Muscle layer of colon (tissue), 2 donors: ENCODE data around the gene OR5AR1.
"Not testable (repeated sequence)": the region's sequence is repeated elsewhere in the genome, so short reads cannot be mapped to it uniquely, and the experiment has no call there.

Experiments used
- H3K27ac ChIP-seq: one replicate; pipeline ENCODE4 v1.7.0; 2013; ENCODE audit warnings: low read depth, mild to moderate bottlenecking, low read length, moderate library complexity
- H3K27me3 ChIP-seq, 2 donors: one replicate each; pipeline ENCODE4 v1.7.0; 2013; ENCODE audit warnings: low read length in 2 of 2, mild to moderate bottlenecking in 2 of 2; ENCODE audit not compliant: insufficient read depth in 2 of 2, control insufficient read depth in 1 of 2
- H3K36me3 ChIP-seq: one replicate; pipeline ENCODE4 v1.7.0; 2013; ENCODE audit warnings: mild to moderate bottlenecking, low read length; ENCODE audit not compliant: insufficient read depth
- H3K4me1 ChIP-seq: one replicate; pipeline ENCODE4 v1.7.0; 2013; ENCODE audit warnings: mild to moderate bottlenecking, low read length; ENCODE audit not compliant: insufficient read depth
- H3K4me3 ChIP-seq, 2 donors: one replicate each; pipeline ENCODE4 v1.7.0; 2013; ENCODE audit warnings: low read length in 2 of 2, low read depth in 1 of 2, mild to moderate bottlenecking in 1 of 2, moderate library complexity in 1 of 2
- H3K9ac ChIP-seq: one replicate; pipeline ENCODE4 v1.7.0; 2013; ENCODE audit warnings: low read length
- H3K9me3 ChIP-seq: one replicate; pipeline ENCODE4 v1.7.0; 2013; ENCODE audit warnings: mild to moderate bottlenecking, low read length
- donor health status: abdominal sarcoma.
- donor health status: Adenocarcinoma of cecum.

OR5AR1 gene

DNA sequence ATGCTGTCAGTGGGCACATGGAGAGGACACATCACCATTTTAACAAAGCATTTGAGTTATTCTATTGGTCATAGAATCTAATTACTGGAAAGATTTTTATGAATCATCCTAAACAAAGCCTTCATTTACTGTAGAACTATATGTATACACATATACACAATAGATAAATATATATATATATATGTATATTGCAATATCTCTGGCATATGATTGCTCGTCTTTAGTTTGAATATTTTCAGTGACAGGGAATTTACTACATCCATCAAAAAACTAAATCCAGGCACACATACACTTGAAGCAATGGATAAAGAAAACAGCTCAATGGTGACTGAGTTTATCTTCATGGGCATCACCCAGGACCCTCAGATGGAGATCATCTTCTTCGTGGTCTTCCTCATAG lies at the start of gene OR5AR1:
Gene OR5AR1 (plus strand): TSS at position 301 of the 400 bp plus-strand sequence. CDS start 0 bp downstream, at position 301.
- Histone ChIP-seq H3K9me3 (no peaks in the 10 kb centered on the region), H3K4me1 (no peaks in the 10 kb centered on the region), H3K27ac (no peak within 1 kb of the TSS), H3K9ac (no peak within 1 kb of the TSS), H3K4me3 (no peak within 1 kb of the TSS), H3K36me3 (no peaks in the 10 kb centered on the region), H3K27me3 (no peaks in the 10 kb centered on the region)

DNA sequence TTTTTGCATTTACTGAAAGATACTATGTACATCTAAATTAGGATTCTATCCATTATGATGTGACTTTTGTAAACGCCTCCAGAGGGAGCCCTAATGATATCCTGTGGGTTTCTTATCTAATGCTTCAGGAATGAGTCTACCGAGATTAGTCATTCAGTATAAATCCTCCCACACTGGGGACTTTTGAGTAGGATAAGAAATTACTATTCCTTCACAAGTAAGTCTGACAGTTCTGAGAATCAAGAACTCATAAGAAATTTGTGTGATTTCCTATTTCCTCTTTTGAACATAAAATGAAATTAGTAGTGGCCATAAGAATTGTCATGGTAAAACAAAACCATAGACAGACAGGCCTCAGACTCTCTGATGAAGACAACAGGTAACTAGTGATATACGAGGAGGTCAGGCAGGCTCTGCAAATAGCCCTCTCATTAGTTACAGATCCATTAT lies 38.8 kb upstream of the OR5AR1 start:
- no peak overlapping the region for H3K27ac ChIP-seq
- H3K4me3 ChIP-seq: no peak overlapping the region
- no peaks in the 10 kb centered on the region for H3K36me3 ChIP-seq
- no peaks in the 10 kb centered on the region for H3K9me3 ChIP-seq
- no peaks in the 10 kb centered on the region for H3K4me1 ChIP-seq
- H3K27me3 ChIP-seq: no peaks in the 10 kb centered on the region
- H3K9ac ChIP-seq: no peak overlapping the region

DNA sequence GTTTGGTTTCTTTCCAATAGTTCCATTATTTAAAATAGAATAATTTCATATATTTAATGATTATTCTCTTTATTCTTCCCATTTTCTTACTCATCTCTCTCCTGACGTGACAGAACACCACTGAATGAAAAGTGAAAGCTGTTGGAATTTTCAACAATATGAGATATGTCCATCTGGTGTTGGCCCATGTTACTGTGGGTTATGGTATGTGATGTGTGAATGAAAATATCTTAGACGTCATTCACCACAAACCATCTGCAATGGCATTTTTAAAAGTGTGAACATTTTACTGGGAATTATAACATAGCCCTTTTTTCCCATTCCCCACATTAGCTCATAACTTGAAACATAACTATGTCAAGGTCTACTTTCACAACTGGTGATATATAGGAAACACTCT lies 37.5 kb upstream of the OR5AR1 start:
- no peaks in the 10 kb centered on the region for H3K36me3 ChIP-seq
- H3K27ac ChIP-seq: no peak overlapping the region
- no peaks in the 10 kb centered on the region for H3K4me1 ChIP-seq
- H3K27me3 ChIP-seq: no peaks in the 10 kb centered on the region
- no peak overlapping the region for H3K4me3 ChIP-seq
- no peak overlapping the region for H3K9ac ChIP-seq
- H3K9me3 ChIP-seq: no peaks in the 10 kb centered on the region

DNA sequence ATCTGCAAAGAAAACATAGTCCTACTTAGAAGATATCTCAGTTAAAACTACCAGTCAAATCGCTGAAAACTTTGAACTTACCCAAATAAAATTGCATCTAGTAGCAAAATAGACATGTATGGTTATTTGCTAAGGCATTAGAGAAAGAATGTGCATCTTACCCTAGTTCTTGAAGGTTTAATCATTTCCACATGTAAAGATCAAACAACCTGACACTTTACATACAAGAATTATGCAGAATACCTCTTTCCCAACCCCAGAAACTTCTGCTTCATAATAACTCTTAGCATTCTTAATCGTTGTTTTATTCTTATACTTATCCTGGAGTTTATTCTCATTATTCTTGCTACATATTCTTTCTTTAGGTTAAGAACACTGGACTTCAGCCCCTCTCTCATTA lies 31.2 kb upstream of the OR5AR1 start:
- Histone ChIP-seq H3K4me1 (no peaks in the 10 kb centered on the region), H3K9me3 (no peaks in the 10 kb centered on the region), H3K27ac (no peak overlapping the region), H3K27me3 (no peaks in the 10 kb centered on the region), H3K4me3 (no peak overlapping the region), H3K9ac (no peak overlapping the region), H3K36me3 (no peaks in the 10 kb centered on the region)

DNA sequence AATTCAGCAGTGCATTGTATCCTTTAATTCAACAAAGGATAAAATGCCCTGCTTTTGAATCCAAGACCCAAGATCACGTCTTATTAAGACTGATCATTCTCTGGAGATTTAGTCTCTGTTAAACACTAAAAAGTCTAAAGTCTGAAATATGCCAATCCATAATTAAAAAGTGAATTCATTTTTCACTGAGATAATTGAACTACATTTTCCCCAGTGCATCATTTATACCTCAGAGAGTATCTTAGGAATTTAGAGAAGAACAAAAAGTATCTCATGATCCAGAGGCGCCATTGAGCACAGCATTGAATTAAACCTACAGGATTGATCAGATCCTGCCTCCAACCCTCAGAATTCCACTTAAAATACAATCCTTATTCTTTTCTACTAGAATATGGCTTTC lies 26.6 kb upstream of the OR5AR1 start:
- Histone ChIP-seq H3K27ac (no peak overlapping the region), H3K9ac (no peak overlapping the region), H3K4me1 (no peaks in the 10 kb centered on the region), H3K36me3 (no peaks in the 10 kb centered on the region), H3K27me3 (no peaks in the 10 kb centered on the region), H3K4me3 (no peak overlapping the region), H3K9me3 (no peaks in the 10 kb centered on the region)

DNA sequence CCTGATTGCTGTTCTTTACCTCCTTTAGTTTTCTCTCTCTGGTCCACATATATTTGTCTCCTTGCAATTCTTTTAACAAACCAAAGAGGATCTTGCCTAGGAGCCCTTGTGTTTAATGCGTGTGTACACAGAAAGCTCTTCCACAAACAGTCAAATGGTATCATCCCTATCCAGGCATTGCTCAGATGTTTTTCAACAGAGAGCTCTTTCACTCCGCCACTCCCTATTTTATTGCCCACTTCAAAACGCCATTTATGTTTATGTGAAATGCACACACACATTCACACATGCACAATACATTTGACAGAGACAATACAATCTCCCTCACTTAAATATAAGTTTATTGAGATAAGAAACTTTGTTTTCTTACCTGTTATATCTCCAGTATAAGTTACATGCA lies 26.0 kb upstream of the OR5AR1 start:
- no peaks in the 10 kb centered on the region for H3K27me3 ChIP-seq

DNA sequence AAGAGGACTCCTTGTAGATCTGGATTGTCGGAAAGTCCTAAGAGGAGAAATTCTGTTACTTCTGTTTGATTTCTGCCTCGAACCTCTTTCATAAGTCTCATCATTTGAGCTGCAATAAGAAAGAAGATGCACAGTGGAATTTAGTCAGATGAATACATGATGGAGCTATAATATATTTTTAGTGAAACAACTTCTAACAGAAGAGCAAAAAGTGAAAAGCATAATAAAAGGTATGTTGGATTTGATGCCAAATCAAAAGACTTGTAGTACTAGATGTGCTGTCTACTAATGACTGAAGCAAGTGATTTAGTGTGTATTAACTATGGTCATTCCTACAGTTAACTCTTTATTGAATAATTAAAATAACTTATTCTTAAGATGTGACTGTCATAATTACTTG lies 21.1 kb upstream of the OR5AR1 start, which contains the start of gene OR5AP2:
Gene OR5AP2 (minus strand): TSS at position 101 of the 400 bp plus-strand sequence. CDS start 0 bp downstream, at position 101.
- H3K36me3 ChIP-seq: no peaks in the 10 kb centered on the region
- H3K27ac ChIP-seq: no peak within 1 kb of the TSS
- H3K4me3 ChIP-seq: no peak within 1 kb of the TSS
- H3K9ac ChIP-seq: no peak within 1 kb of the TSS
- no peaks in the 10 kb centered on the region for H3K9me3 ChIP-seq
- no peaks in the 10 kb centered on the region for H3K27me3 ChIP-seq
- H3K4me1 ChIP-seq: no peaks in the 10 kb centered on the region

More for the DNA sequence above, 26.0 kb upstream of the OR5AR1 start:
- Histone ChIP-seq H3K9me3 (no peaks in the 10 kb centered on the region), H3K4me3 (no peak overlapping the region), H3K36me3 (no peaks in the 10 kb centered on the region), H3K4me1 (no peaks in the 10 kb centered on the region), H3K9ac (no peak overlapping the region), H3K27ac (no peak overlapping the region)

DNA sequence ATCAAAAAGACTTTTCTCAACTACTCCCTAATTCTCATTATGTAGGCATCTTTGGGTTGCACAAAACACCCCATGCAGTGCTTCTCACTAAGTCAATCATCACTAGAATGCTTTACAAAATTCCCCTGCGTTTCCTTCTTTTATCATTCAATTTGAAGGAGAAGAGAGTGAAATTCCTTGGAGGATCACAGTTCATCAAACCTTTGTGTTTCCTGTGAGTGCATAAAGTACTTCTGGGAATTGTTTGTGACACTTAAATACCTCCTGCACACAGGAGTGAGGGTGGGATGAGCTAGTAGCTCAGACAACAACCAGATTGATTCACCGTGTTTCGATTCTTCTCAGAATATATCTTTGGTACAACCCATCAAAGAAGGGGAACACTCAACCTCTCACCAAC lies 3.7 kb upstream of the OR5AR1 start:
- Histone ChIP-seq H3K4me1 (no peaks in the 10 kb centered on the region), H3K36me3 (no peaks in the 10 kb centered on the region), H3K9ac (no peak overlapping the region), H3K9me3 (no peaks in the 10 kb centered on the region), H3K4me3 (no peak overlapping the region), H3K27me3 (no peaks in the 10 kb centered on the region), H3K27ac (no peak overlapping the region)

DNA sequence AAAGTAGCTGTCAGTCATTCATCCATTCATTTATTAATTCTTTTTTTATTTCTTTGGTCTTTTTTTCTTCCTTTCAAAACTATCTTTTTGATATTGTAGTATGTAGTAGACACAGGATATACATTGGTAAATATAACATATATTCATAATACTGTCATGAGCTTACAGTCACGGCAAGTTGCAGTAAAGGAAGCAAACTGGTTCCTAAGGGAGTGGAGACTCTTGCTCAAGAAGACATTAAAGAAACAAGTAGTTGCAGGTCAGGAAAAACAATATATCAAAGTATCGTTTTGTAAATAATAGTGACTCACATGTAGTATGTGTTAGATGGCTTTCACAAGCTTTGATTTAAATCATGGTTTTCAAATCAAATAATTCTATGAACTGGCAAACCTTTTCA lies 7.5 kb downstream of the OR5AR1 start:
- Histone ChIP-seq H3K9ac (no peak overlapping the region), H3K4me3 (no peak overlapping the region), H3K36me3 (no peaks in the 10 kb centered on the region), H3K9me3 (no peaks in the 10 kb centered on the region), H3K27ac (no peak overlapping the region), H3K27me3 (no peaks in the 10 kb centered on the region), H3K4me1 (no peaks in the 10 kb centered on the region)

DNA sequence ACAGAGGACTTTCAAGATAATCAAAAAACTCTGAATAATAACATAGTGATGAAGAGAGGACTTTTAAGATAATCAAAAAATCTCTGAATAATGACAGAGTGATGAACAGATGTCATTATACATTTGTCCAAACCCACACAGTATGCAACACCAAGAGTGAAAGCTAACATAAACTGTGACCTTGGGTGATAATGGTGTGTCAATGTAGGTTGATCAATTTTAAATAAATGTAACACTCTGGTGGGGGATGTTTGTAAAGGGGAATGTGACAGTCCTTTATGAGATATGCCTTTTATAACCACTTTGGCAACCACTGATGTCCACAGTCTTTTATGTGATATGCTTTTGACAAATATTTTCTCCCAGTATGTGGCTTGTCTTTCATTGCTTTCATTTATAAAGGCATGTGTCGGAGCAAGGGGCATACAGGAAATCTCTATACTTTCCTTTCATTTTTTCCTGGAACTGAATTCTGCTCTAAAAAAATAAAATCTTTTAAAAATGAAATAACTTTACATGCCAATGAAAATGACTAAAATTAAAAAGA lies 25.1 kb downstream of the OR5AR1 start:
- Histone ChIP-seq H3K4me1 (no peaks in the 10 kb centered on the region), H3K27me3 (no peaks in the 10 kb centered on the region), H3K36me3 (no peaks in the 10 kb centered on the region), H3K4me3 (no peak overlapping the region), H3K9ac (no peak overlapping the region), H3K9me3 (no peaks in the 10 kb centered on the region), H3K27ac (no peak overlapping the region)

DNA sequence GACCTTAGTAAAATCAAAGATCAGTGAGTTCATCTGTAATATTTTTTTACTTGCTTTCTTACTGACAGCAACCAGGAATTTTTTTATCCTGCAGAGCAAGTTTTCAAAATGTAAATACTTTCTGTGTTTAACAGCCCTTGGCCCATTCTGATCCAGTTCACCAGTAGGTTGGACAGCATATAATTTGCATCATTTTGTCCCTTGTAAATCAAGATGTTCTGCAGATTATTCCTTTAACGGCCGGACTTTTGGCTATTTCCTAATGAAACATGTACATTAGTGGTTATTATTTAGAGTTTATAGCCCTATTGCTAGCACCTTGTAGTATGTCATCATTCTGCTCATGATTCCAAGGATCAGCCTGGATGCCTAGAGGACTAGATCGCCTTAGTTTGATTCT lies 27.7 kb downstream of the OR5AR1 start:
- H3K27me3 ChIP-seq, H3K4me1 ChIP-seq, H3K36me3 ChIP-seq: not testable (repeated sequence)

DNA sequence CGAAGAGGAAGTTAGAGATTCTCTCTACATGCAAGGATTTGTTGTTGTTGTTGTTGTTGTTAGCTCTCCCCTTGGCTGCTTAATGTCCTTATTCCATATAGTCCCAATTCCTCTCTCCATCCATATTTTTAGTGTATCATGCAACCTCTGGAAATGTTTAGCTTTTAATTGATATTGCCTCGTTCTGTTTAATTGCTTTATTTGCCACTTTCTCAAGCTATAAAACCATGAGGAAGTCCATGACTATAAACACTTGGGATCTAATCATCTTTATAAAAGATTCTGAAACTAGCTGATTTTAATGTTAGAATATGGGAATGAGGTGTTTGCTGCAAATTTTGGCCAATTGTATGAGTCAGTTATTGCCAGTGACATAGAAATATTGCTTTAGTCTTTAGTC lies 29.9 kb downstream of the OR5AR1 start:
- H3K27ac ChIP-seq: no peak overlapping the region
- H3K4me3 ChIP-seq: no peak overlapping the region
- H3K4me1 ChIP-seq: no peaks in the 10 kb centered on the region
- no peaks in the 10 kb centered on the region for H3K36me3 ChIP-seq
- H3K9ac ChIP-seq: no peak overlapping the region
- no peaks in the 10 kb centered on the region for H3K27me3 ChIP-seq
- no peaks in the 10 kb centered on the region for H3K9me3 ChIP-seq

More for the DNA sequence above, 27.7 kb downstream of the OR5AR1 start:
- H3K27ac ChIP-seq, H3K4me3 ChIP-seq, H3K9ac ChIP-seq, H3K9me3 ChIP-seq: not testable (repeated sequence)
